ENCODE results near the gene IER3IP1.

IER3IP1 gene

GRCh38 chr18:47121146-47121545 is 55.0 kb downstream of the IER3IP1 start:
- TF ChIP-seq, protein P1, sequence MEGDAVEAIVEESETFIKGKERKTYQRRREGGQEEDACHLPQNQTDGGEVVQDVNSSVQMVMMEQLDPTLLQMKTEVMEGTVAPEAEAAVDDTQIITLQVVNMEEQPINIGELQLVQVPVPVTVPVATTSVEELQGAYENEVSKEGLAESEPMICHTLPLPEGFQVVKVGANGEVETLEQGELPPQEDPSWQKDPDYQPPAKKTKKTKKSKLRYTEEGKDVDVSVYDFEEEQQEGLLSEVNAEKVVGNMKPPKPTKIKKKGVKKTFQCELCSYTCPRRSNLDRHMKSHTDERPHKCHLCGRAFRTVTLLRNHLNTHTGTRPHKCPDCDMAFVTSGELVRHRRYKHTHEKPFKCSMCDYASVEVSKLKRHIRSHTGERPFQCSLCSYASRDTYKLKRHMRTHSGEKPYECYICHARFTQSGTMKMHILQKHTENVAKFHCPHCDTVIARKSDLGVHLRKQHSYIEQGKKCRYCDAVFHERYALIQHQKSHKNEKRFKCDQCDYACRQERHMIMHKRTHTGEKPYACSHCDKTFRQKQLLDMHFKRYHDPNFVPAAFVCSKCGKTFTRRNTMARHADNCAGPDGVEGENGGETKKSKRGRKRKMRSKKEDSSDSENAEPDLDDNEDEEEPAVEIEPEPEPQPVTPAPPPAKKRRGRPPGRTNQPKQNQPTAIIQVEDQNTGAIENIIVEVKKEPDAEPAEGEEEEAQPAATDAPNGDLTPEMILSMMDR (IDR thresholded peaks at IDR 0.05; ENCODE audit: extremely low read depth, missing control alignments) = no peak

DNA sequence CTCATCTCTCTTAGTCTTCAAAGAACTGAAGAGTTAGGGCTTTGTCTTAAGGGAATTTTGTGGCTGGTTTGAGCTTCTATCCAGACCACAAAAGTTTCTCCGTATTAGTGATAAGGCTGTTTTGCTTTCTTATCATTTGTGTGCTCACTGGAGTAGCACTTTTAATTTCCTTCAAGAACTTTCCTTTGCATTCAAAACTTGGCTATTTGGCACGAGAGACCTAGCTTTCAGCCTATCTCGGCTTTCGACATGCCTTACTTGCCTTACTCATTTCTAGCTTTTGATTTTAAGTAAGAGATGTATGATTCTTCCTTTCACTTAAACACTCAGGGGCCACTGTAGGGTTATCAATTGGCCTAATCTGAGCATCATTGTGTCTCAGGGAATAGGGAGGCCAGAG is 55.7 kb downstream of the IER3IP1 start:
- peak; percentile 15 for DNase-seq (ENCODE audit: low spot score)
- TF ChIP-seq, protein P1 (IDR thresholded peaks at IDR 0.05; ENCODE audit: extremely low read depth, missing control alignments) = no peak

More at GRCh38 chr18:47121146-47121545, 55.0 kb downstream of the IER3IP1 start:
- no peak for DNase-seq (ENCODE audit: low spot score)

GRCh38 chr18:47118981-47119380 is 57.2 kb downstream of the IER3IP1 start:
- DNase-seq (ENCODE audit: low spot score) = no peak
- TF ChIP-seq, protein P1 (IDR thresholded peaks at IDR 0.05; ENCODE audit: extremely low read depth, missing control alignments) = no peak

DNA sequence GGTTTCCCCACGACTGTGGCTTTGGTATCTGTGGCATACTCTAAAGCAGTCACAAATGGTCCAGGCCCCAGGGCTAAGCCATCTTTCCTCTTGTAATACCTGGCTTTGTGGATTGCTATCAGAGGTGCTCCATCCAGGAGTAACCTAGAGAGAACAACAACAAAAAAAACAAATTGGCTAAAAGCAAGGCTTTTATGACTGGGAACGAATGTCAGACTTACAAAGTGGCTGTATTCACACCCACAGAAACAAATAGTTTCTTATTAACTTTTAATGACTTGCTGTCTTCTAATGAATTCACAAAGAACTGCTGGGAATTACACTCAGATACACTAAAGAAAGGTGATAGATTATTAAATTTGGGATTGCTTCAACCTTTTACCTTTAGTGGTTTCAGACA is 61.0 kb downstream of the IER3IP1 start:
- TF ChIP-seq, protein P1 (IDR thresholded peaks at IDR 0.05; ENCODE audit: extremely low read depth, missing control alignments) = no peak
- no peak for DNase-seq (ENCODE audit: low spot score)

- DNase-seq (ENCODE audit: low spot score) = no peak
- TF ChIP-seq, protein P1 (IDR thresholded peaks at IDR 0.05; ENCODE audit: extremely low read depth, missing control alignments) = no peak
These were observed 62.2 kb downstream of the IER3IP1 start for GRCh38 chr18:47113796-47114540.

- TF ChIP-seq, protein P1 (IDR thresholded peaks at IDR 0.05; ENCODE audit: extremely low read depth, missing control alignments) = no peak
- DNase-seq (ENCODE audit: low spot score) = no peak
These were observed 65.5 kb downstream of the IER3IP1 start for GRCh38 chr18:47110492-47111274.

GRCh38 chr18:47109720-47110119 is 66.4 kb downstream of the IER3IP1 start:
- TF ChIP-seq, protein P1 (IDR thresholded peaks at IDR 0.05; ENCODE audit: extremely low read depth, missing control alignments) = no peak
- DNase-seq (ENCODE audit: low spot score) = no peak

Measured in GM20000 (cell line).